ENCODE measurements around the gene DSE.

DSE gene

GRCh38 chr6:116491610-116492330 lies 121.0 kb downstream of the DSE start:
- DNase-seq, result no peak

DNA sequence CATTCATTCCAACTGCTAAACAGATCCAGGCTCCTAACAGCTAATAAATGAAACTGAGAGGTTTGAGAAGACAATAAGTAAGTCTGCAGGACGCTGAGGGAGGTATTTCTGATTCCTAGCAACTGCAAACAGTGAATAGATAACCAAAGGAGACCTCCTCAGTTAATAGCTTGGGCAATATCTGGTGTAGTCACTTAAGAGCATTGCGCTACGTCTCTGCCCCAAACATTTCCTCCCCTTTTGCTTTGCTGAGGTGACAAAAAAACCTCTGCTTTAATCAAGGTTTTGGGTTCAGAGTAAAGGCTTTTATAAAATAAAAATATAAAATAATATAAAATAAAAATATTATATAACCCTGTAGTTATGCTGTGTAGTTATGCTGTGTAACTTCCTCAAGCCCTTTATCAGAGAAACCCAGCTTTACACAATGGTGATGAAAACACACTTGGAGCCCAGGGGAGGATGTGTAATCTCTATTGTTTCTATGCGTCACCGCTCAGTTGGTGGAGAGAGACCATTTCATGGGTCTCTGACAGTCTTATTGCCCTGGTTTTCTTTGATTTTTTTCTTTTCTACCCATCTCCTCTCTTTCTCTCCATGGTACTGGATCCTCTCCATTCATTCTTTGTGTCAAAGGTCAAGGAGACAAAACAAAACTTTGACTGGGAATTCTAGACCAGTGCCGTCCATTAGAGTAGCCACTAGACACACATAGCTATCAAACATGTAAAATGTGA lies 121.8 kb downstream of the DSE start:
- no peak for DNase-seq

All from NCI-H2171 treated with DMSO at 0.1 percent for 48 hours (cell line).